A673 (cell line): Measurements from ENCODE around the gene KATNAL2. TPM values are rescaled to one million over a fixed set of nuclear protein-coding genes. Genes with fewer than 3 reads are reported as not detected.

Experiments used
- BruUV-seq: library from RNA; stranded (reverse); fragments of 400-500 nt; replicated peaks from 2 replicates; lab custom pipeline; 2021; lab: Mats Ljungman, UMichigan
- CTCF ChIA-PET: fragments of 300-600 bp; sonication (Branson Sonifier 250); formaldehyde crosslinking; loops from one replicate; lab custom pipeline; 2022; ENCODE audit warnings: antibody characterized with exemption; lab: Charles Lee
- POLR2A ChIA-PET: fragments of 300-600 bp; sonication (Branson Sonifier 250); formaldehyde crosslinking; loops from one replicate; lab custom pipeline; 2022; ENCODE audit warnings: antibody characterized with exemption; ENCODE audit not compliant: low non-redundant PET; lab: Charles Lee
- DNase-seq: peaks from one replicate; pipeline ENCODE4 v3.0.0-alpha.2; 2015; ENCODE audit warnings: low spot score
- H3K27ac ChIP-seq: fragments of 200-600 bp; sonication (generic); 2 replicates; pipeline ENCODE4 v1.5.1; 2016; ENCODE audit warnings: mixed run types, low read depth, mild to moderate bottlenecking, mixed read lengths, antibody characterized with exemption, low read length; ENCODE audit not compliant: poor library complexity, severe bottlenecking
- H3K27me3 ChIP-seq: fragments of 200-600 bp; sonication (generic); replicated peaks from 2 replicates; pipeline ENCODE4 v1.6.1; 2017; ENCODE audit warnings: mixed run types, low read depth, mild to moderate bottlenecking, mixed read lengths, antibody characterized with exemption, low read length; ENCODE audit not compliant: insufficient read depth, poor library complexity
- H3K36me3 ChIP-seq: fragments of 200-600 bp; sonication (generic); 2 replicates; pipeline ENCODE4 v1.6.1; 2016; ENCODE audit warnings: mixed run types, mild to moderate bottlenecking, mixed read lengths, antibody characterized with exemption, low read length; ENCODE audit not compliant: insufficient read depth, poor library complexity, severe bottlenecking
- H3K4me1 ChIP-seq: fragments of 200-600 bp; sonication (generic); 2 replicates; pipeline ENCODE4 v1.6.1; 2017; ENCODE audit warnings: mixed run types, mild to moderate bottlenecking, mixed read lengths, antibody characterized with exemption, low read length; ENCODE audit not compliant: insufficient read depth, poor library complexity, severe bottlenecking
- H3K4me3 ChIP-seq: fragments of 200-600 bp; sonication (generic); 2 replicates; pipeline ENCODE4 v1.5.1; 2016; ENCODE audit warnings: low read depth, mixed run types, mild to moderate bottlenecking, mixed read lengths, low read length; ENCODE audit not compliant: poor library complexity, severe bottlenecking
- H3K9me3 ChIP-seq: fragments of 200-600 bp; sonication (generic); 2 replicates; pipeline ENCODE4 v1.6.1; 2016; ENCODE audit warnings: mixed run types, low read depth, mild to moderate bottlenecking, mixed read lengths, antibody characterized with exemption, low read length; ENCODE audit not compliant: poor library complexity, severe bottlenecking
- CTCF ChIP-seq: fragments of 300-800, 200-600 bp; sonication (generic); conservative IDR thresholded peaks from 2 replicates; pipeline ENCODE4 v1.5.1; 2017; ENCODE audit warnings: low read depth, mild to moderate bottlenecking, antibody characterized with exemption, low read length, moderate library complexity, mixed read lengths
- EZH2 ChIP-seq: fragments of 200-600 bp; sonication (generic); IDR thresholded peaks from 2 replicates; pipeline ENCODE4 v1.6.1; 2017; ENCODE audit warnings: borderline replicate concordance, low read depth, mild to moderate bottlenecking, mixed read lengths, antibody characterized with exemption, low read length; ENCODE audit not compliant: poor library complexity, severe bottlenecking
- intact Hi-C: fragments of 100-400 bp; cut with micrococcal nuclease; formaldehyde crosslinking; loops from one replicate; pipeline ENCODE4 v1.10.0; 2022; ENCODE audit not compliant: unreplicated experiment
- total RNA-seq: library from RNA; stranded (reverse); gene quantifications from 2 replicates; pipeline ENCODE4 v1.2.3, GENCODE V29; 2021

The KATNAL2 gene
- total RNA-seq, 1 experiment from 2014 or later: 10.6 TPM

GRCh38 chr18:46903406-46903805, 14.0 kb upstream of the KATNAL2 start:
- CTCF ChIA-PET: no interaction called here
- Histone ChIP-seq H3K27ac (no peak overlapping the region), H3K9me3 (peaks cover 4% of the 10 kb centered on the region), H3K4me1 (no peaks in the 10 kb centered on the region), H3K36me3 (peaks cover 3% of the 10 kb centered on the region), H3K27me3 (no peaks in the 10 kb centered on the region), H3K4me3 (no peak overlapping the region)
- DNase-seq: no peak
- intact Hi-C loops: no loop called here
- POLR2A ChIA-PET: no interaction called here
- no TSS peak for BruUV-seq
- TF ChIP-seq CTCF (no peak), EZH2 (no peak)

DNA sequence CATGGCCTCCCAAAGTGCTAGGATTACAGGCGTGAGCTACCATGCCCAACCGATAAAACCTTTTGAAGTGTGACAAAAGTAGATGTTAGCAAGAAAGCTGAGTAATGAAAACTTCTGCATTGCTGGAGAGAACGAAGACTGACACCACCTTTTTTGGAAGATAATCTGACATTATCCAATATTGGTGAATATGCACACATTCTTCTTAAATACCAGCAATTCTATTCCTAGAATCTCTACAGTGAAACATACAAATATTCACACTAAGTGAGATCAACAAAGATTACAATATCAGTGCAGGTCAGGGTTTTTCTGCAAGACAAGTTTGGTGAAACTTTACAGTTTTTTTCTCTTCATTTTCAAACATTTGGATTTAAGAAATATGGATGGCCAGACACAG, 7.9 kb upstream of the KATNAL2 start:
- Histone ChIP-seq H3K27ac (no peak overlapping the region), H3K4me1 (peaks cover 9% of the 10 kb centered on the region), H3K9me3 (peaks cover 4% of the 10 kb centered on the region), H3K36me3 (peaks cover 4% of the 10 kb centered on the region), H3K4me3 (no peak overlapping the region), H3K27me3 (no peaks in the 10 kb centered on the region)
- CTCF ChIA-PET: no interaction called here
- POLR2A ChIA-PET: no interaction called here
- no peak for DNase-seq
- intact Hi-C loops: no loop called here
- TF ChIP-seq EZH2 (no peak), CTCF (no peak)
- BruUV-seq: no TSS peak

GRCh38 chr18:46910856-46911255, 6.5 kb upstream of the KATNAL2 start:
- TF ChIP-seq CTCF: no peak
- TF ChIP-seq EZH2: no peak
- Histone ChIP-seq H3K36me3 (peaks cover 4% of the 10 kb centered on the region), H3K4me3 (no peak overlapping the region), H3K27me3 (no peaks in the 10 kb centered on the region), H3K4me1 (peaks cover 16% of the 10 kb centered on the region), H3K27ac (no peak overlapping the region), H3K9me3 (peaks cover 4% of the 10 kb centered on the region)
- no peak for DNase-seq
- POLR2A ChIA-PET: no interaction called here
- CTCF ChIA-PET: no interaction called here
- intact Hi-C loops: no loop called here
- no TSS peak for BruUV-seq
